ENCODE measurements around the gene CAMTA1. TPM values are rescaled to one million over a fixed set of nuclear protein-coding genes. Genes with fewer than 3 reads are reported as not detected.

Gene CAMTA1
- total RNA-seq, 4 donors from 2014 or later: 86.3 to 170 (median 132) TPM

- H3K4me1 ChIP-seq: peaks cover 0 to 5% (median 0%) of the 10 kb centered on the region in 3 donors
- WGBS, 2 donors (ENCODE audit: low coverage in 1 of 2): 85 to 88% methylated on average over 4 to 5 of the region's 5 CpGs
Measured at GRCh38 chr1:7516929-7517328, 731.7 kb downstream of the CAMTA1 start.

GRCh38 chr1:7517611-7518330 is 732.5 kb downstream of the CAMTA1 start:
- Histone ChIP-seq H3K36me3 (no peaks in the 10 kb centered on the region), H3K9me3 (no peaks in the 10 kb centered on the region), H3K4me3 (no peak overlapping the region), H3K4me1 (peaks cover 0 to 5% (median 0%) of the 10 kb centered on the region in 3 donors), H3K27ac (no peak overlapping the region), H3K27me3 (no peaks in the 10 kb centered on the region)
- TF ChIP-seq EP300 (IDR thresholded peaks at IDR 0.05) (no peak), CTCF (IDR thresholded peaks at IDR 0.05) (no peak), POLR2AphosphoS5 (IDR thresholded peaks at IDR 0.05) (no peak), POLR2A (IDR thresholded peaks at IDR 0.05) (no peak)
- 58 to 93% methylated on average over 5 to 8 of the region's 10 CpGs for WGBS, 2 donors (ENCODE audit: low coverage in 1 of 2)
- no peak for ATAC-seq

More at GRCh38 chr1:7516929-7517328, 731.7 kb downstream of the CAMTA1 start:
- TF ChIP-seq CTCF (IDR thresholded peaks at IDR 0.05): no peak
- no peak for TF ChIP-seq POLR2A (IDR thresholded peaks at IDR 0.05)
- no peak for TF ChIP-seq EP300 (IDR thresholded peaks at IDR 0.05)
- TF ChIP-seq POLR2AphosphoS5 (IDR thresholded peaks at IDR 0.05): no peak
- H3K4me3 ChIP-seq: no peak overlapping the region
- no peaks in the 10 kb centered on the region for H3K27me3 ChIP-seq
- ATAC-seq: no peak
- no peaks in the 10 kb centered on the region for H3K9me3 ChIP-seq
- H3K36me3 ChIP-seq: no peaks in the 10 kb centered on the region
- no peak overlapping the region for H3K27ac ChIP-seq

GRCh38 chr1:7518411-7518810 is 733.2 kb downstream of the CAMTA1 start:
- Histone ChIP-seq H3K27ac (no peak overlapping the region), H3K36me3 (no peaks in the 10 kb centered on the region), H3K9me3 (no peaks in the 10 kb centered on the region), H3K4me3 (no peak overlapping the region), H3K27me3 (no peaks in the 10 kb centered on the region), H3K4me1 (peaks cover 0 to 5% (median 0%) of the 10 kb centered on the region in 3 donors)
- no peak for TF ChIP-seq EP300 (IDR thresholded peaks at IDR 0.05)
- no peak for TF ChIP-seq POLR2AphosphoS5 (IDR thresholded peaks at IDR 0.05)
- no peak for TF ChIP-seq POLR2A (IDR thresholded peaks at IDR 0.05)
- no peak for ATAC-seq
- 100% methylated on average over 2 of the region's 8 CpGs; no CpG with 5 or more reads in 1 of the 2 donors for WGBS, 2 donors (ENCODE audit: low coverage in 1 of 2)

GRCh38 chr1:7519181-7519860 is 734.1 kb downstream of the CAMTA1 start:
- H3K27ac ChIP-seq: no peak overlapping the region
- TF ChIP-seq EP300 (IDR thresholded peaks at IDR 0.05): no peak
- TF ChIP-seq POLR2A (IDR thresholded peaks at IDR 0.05): no peak
- no peak for TF ChIP-seq CTCF (IDR thresholded peaks at IDR 0.05)
- no peak for TF ChIP-seq POLR2AphosphoS5 (IDR thresholded peaks at IDR 0.05)
- no peaks in the 10 kb centered on the region for H3K9me3 ChIP-seq
- no peaks in the 10 kb centered on the region for H3K36me3 ChIP-seq
- 82 to 98% methylated on average over 3 to 4 of the region's 8 CpGs for WGBS, 2 donors (ENCODE audit: low coverage in 1 of 2)
- peaks cover 0 to 5% (median 0%) of the 10 kb centered on the region in 3 donors for H3K4me1 ChIP-seq
- ATAC-seq: no peak
- no peaks in the 10 kb centered on the region for H3K27me3 ChIP-seq
- H3K4me3 ChIP-seq: no peak overlapping the region

- ATAC-seq: no peak
- WGBS, 2 donors (ENCODE audit: low coverage in 1 of 2): 90% methylated on average over 5 of the region's 9 CpGs; no CpG with 5 or more reads in 1 of the 2 donors
- Histone ChIP-seq H3K9me3 (no peaks in the 10 kb centered on the region), H3K27ac (no peak overlapping the region), H3K4me3 (no peak overlapping the region), H3K4me1 (peaks cover 0 to 5% (median 0%) of the 10 kb centered on the region in 3 donors), H3K27me3 (peaks cover 2% of the 10 kb centered on the region), H3K36me3 (no peaks in the 10 kb centered on the region)
- TF ChIP-seq POLR2AphosphoS5 (IDR thresholded peaks at IDR 0.05) (no peak), EP300 (IDR thresholded peaks at IDR 0.05) (no peak), POLR2A (IDR thresholded peaks at IDR 0.05) (no peak), CTCF (IDR thresholded peaks at IDR 0.05) (no peak)
Measured at GRCh38 chr1:7519861-7520395, 734.7 kb downstream of the CAMTA1 start.
